Hepatocyte (in vitro differentiated cells): Measurements from ENCODE around the gene STMN1. TPM values are rescaled to one million over a fixed set of nuclear protein-coding genes. Genes with fewer than 3 reads are reported as not detected.

Experiments
- DNase-seq: peaks from one replicate; pipeline ENCODE4 v3.0.0-alpha.2; 2016; ENCODE audit warnings: low spot score
- H2AFZ ChIP-seq: fragments of 200-600 bp; sonication (generic); 2 replicates; pipeline ENCODE4 v1.6.0; 2016; ENCODE audit warnings: antibody characterized with exemption, mild to moderate bottlenecking
- H3K27ac ChIP-seq: fragments of 200-600 bp; sonication (generic); 2 replicates; pipeline ENCODE4 v1.5.1; 2016; ENCODE audit warnings: mild to moderate bottlenecking
- H3K27me3 ChIP-seq: fragments of 200-600 bp; sonication (generic); 2 replicates; pipeline ENCODE4 v1.6.1; 2016
- H3K36me3 ChIP-seq: fragments of 200-600 bp; sonication (generic); replicated peaks from 2 replicates; pipeline ENCODE4 v1.5.1; 2016; ENCODE audit warnings: low read depth; ENCODE audit not compliant: insufficient read depth
- H3K4me1 ChIP-seq: fragments of 200-600 bp; sonication (generic); 2 replicates; pipeline ENCODE4 v1.5.1; 2016; ENCODE audit warnings: mild to moderate bottlenecking, moderate library complexity; ENCODE audit not compliant: insufficient read depth
- H3K4me2 ChIP-seq: fragments of 200-600 bp; sonication (generic); 2 replicates; pipeline ENCODE4 v1.6.0; 2016
- H3K4me3 ChIP-seq: fragments of 200-600 bp; sonication (generic); 2 replicates; pipeline ENCODE4 v1.5.1; 2016; ENCODE audit warnings: mild to moderate bottlenecking
- H3K79me2 ChIP-seq: fragments of 200-600 bp; sonication (generic); 2 replicates; pipeline ENCODE4 v1.6.0; 2017; ENCODE audit warnings: mild to moderate bottlenecking
- H3K9me2 ChIP-seq: fragments of 200-600 bp; sonication (generic); replicated peaks from 2 replicates; pipeline ENCODE4 v1.6.0; 2017; ENCODE audit warnings: mild to moderate bottlenecking; ENCODE audit not compliant: insufficient read depth
- H3K9me3 ChIP-seq: fragments of 200-600 bp; sonication (generic); 2 replicates; pipeline ENCODE4 v1.5.1; 2016; ENCODE audit warnings: low read depth, mild to moderate bottlenecking
- H4K20me1 ChIP-seq: fragments of 200-600 bp; sonication (generic); 2 replicates; pipeline ENCODE4 v1.6.0; 2016; ENCODE audit warnings: mild to moderate bottlenecking; ENCODE audit not compliant: insufficient read depth, poor library complexity, severe bottlenecking
- EZH2 ChIP-seq: fragments of 200-600 bp; sonication (generic); IDR thresholded peaks from 2 replicates; pipeline ENCODE4 v1.6.1; 2016; ENCODE audit warnings: antibody characterized with exemption, mild to moderate bottlenecking, borderline replicate concordance
- EZH2phosphoT487 ChIP-seq: fragments of 200-600 bp; sonication (generic); IDR thresholded peaks from one replicate; pipeline ENCODE4 v1.6.1; 2018; ENCODE audit warnings: antibody characterized with exemption, mild to moderate bottlenecking, low read depth, moderate library complexity; ENCODE audit not compliant: unreplicated experiment, severe bottlenecking
- WGBS: methylation state at CpG from one replicate; pipeline ENCODE4 v1.1.6; 2016; ENCODE audit warnings: low lambda C conversion rate; ENCODE audit errors: missing lambda C conversion rate; 5-methylcytosine and 5-hydroxymethylcytosine counted together
- polyA plus RNA-seq: library from polyadenylated mRNA; unstranded; fragments of >200 nt; fragmentation: Nextera tagmentation; extraction: Ambion mirVana; gene quantifications from 2 replicates; pipeline ENCODE4 v1.2.1, GENCODE V29; 2016
- total RNA-seq: library from RNA; depleted of rRNA; stranded (reverse); fragments of >200 nt; gene quantifications from 2 replicates; pipeline ENCODE4 v1.2.3, GENCODE V29; 2014
- TF ChIP-seq, protein P1 (sequence below): fragments of 200-600 bp; sonication (generic); IDR thresholded peaks from 2 replicates; pipeline ENCODE4 v1.5.1; 2016; ENCODE audit warnings: antibody characterized with exemption, mild to moderate bottlenecking; ENCODE audit not compliant: poor library complexity

STMN1 gene
- total and polyA plus RNA-seq, 2 experiments from 2014 or later = 104 to 338 TPM

DNA sequence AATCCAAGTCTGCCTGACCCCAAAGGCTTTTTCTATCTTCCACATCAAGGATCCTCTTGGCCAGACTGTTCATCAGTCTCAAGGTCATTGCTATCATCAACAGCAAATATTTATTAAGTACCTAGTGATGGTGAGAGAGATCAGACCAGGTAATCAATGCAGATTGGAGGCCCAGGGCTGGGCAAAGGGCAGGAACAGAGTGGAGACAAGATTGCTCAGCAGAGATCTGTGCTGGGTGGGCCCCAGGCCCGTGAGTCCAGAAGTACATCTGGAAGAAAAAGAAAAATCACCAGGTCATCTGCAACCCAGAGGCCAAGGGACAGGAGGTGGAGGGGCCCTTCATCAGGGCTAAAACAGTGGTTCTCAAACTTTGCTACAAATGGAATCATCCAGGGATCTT is 20.6 kb downstream of the STMN1 start:
- H3K4me3 ChIP-seq = no peak overlapping the region
- no peak for TF ChIP-seq EZH2
- no peak for TF ChIP-seq EZH2phosphoT487
- TF ChIP-seq, protein P1, sequence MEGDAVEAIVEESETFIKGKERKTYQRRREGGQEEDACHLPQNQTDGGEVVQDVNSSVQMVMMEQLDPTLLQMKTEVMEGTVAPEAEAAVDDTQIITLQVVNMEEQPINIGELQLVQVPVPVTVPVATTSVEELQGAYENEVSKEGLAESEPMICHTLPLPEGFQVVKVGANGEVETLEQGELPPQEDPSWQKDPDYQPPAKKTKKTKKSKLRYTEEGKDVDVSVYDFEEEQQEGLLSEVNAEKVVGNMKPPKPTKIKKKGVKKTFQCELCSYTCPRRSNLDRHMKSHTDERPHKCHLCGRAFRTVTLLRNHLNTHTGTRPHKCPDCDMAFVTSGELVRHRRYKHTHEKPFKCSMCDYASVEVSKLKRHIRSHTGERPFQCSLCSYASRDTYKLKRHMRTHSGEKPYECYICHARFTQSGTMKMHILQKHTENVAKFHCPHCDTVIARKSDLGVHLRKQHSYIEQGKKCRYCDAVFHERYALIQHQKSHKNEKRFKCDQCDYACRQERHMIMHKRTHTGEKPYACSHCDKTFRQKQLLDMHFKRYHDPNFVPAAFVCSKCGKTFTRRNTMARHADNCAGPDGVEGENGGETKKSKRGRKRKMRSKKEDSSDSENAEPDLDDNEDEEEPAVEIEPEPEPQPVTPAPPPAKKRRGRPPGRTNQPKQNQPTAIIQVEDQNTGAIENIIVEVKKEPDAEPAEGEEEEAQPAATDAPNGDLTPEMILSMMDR = no peak
- H3K4me1 ChIP-seq = peaks cover 20% of the 10 kb centered on the region
- H3K9me2 ChIP-seq = no peaks in the 10 kb centered on the region
- no peak for DNase-seq
- peak overlapping the region; percentile 70 for H3K27ac ChIP-seq
- WGBS = 42% methylated on average over 1 of the region's 1 CpG
- H3K4me2 ChIP-seq = peak overlapping the region; percentile 30
- H3K79me2 ChIP-seq = no peaks in the 10 kb centered on the region
- H3K36me3 ChIP-seq = no peaks in the 10 kb centered on the region
- H3K9me3 ChIP-seq = no peaks in the 10 kb centered on the region
- H4K20me1 ChIP-seq = no peaks in the 10 kb centered on the region
- H3K27me3 ChIP-seq = no peaks in the 10 kb centered on the region
- no peak overlapping the region for H2AFZ ChIP-seq

GRCh38 chr1:25881266-25881665 is 25.0 kb downstream of the STMN1 start:
- TF ChIP-seq EZH2 (no peak), EZH2phosphoT487 (no peak)
- TF ChIP-seq, protein P1 = no peak
- Histone ChIP-seq H4K20me1 (no peaks in the 10 kb centered on the region), H3K36me3 (no peaks in the 10 kb centered on the region), H3K9me3 (no peaks in the 10 kb centered on the region), H3K4me3 (no peak overlapping the region), H3K4me1 (peaks cover 28% of the 10 kb centered on the region), H3K27ac (no peak overlapping the region), H3K79me2 (no peaks in the 10 kb centered on the region), H3K27me3 (no peaks in the 10 kb centered on the region), H3K9me2 (no peaks in the 10 kb centered on the region), H2AFZ (no peak overlapping the region), H3K4me2 (no peak overlapping the region)
- no peak for DNase-seq
- 88% methylated on average over 11 of the region's 11 CpGs for WGBS

- H3K27me3 ChIP-seq = no peaks in the 10 kb centered on the region
- no peak overlapping the region for H3K4me3 ChIP-seq
- no peaks in the 10 kb centered on the region for H4K20me1 ChIP-seq
- H3K27ac ChIP-seq = peak overlapping the region; percentile 52
- H3K9me3 ChIP-seq = no peaks in the 10 kb centered on the region
- DNase-seq = no peak
- peaks cover 28% of the 10 kb centered on the region for H3K4me1 ChIP-seq
- 96% methylated on average over 5 of the region's 5 CpGs for WGBS
- H2AFZ ChIP-seq = no peak overlapping the region
- H3K9me2 ChIP-seq = no peaks in the 10 kb centered on the region
- no peak overlapping the region for H3K4me2 ChIP-seq
- no peaks in the 10 kb centered on the region for H3K79me2 ChIP-seq
- H3K36me3 ChIP-seq = no peaks in the 10 kb centered on the region
- TF ChIP-seq EZH2 (no peak), EZH2phosphoT487 (no peak)
- TF ChIP-seq, protein P1 = no peak
Measured at GRCh38 chr1:25880518-25880917, 25.7 kb downstream of the STMN1 start.

DNA sequence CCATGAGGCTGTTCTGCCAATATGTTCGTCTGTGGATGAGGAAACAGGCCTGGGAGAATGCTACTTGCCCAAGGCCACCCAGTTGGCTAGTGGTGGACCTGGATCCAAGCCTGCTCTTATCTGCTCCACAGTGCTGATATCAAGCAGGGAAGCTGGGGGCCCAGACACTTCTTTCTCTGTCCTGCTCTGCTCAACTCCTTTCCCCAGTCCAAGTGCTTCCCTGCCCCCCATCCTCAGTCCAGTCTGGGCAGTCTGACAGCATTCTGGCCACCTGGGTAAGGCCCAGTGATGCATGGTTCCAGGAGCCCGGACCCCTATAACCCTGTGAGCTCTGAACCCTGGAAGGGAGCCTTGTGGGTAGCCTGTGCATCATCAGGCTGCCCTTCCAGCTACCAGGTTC is 26.5 kb downstream of the STMN1 start:
- TF ChIP-seq EZH2 (no peak), EZH2phosphoT487 (no peak)
- TF ChIP-seq, protein P1 = no peak
- no peak overlapping the region for H2AFZ ChIP-seq
- no peaks in the 10 kb centered on the region for H3K9me2 ChIP-seq
- no peaks in the 10 kb centered on the region for H3K36me3 ChIP-seq
- H3K27ac ChIP-seq = peak overlapping the region; percentile 52
- 68% methylated on average over 2 of the region's 2 CpGs for WGBS
- H4K20me1 ChIP-seq = no peaks in the 10 kb centered on the region
- H3K4me2 ChIP-seq = peak overlapping the region; percentile 5
- H3K4me1 ChIP-seq = peaks cover 31% of the 10 kb centered on the region
- H3K79me2 ChIP-seq = peaks cover 2% of the 10 kb centered on the region
- no peak for DNase-seq
- no peaks in the 10 kb centered on the region for H3K27me3 ChIP-seq
- H3K9me3 ChIP-seq = no peaks in the 10 kb centered on the region
- no peak overlapping the region for H3K4me3 ChIP-seq
